WTC11 (cell line): ENCODE data around the gene CTNND2.

Source experiments
- ZNF396 ChIP-seq: fragments of 250-450 bp; sonication (Bioruptor Pico); IDR thresholded peaks from 2 replicates; pipeline ENCODE4 v1.8.0; 2021; ENCODE audit warnings: mild to moderate bottlenecking, moderate library complexity, borderline replicate concordance
- TF ChIP-seq, protein P1 (sequence below): sonication (generic); formaldehyde crosslinking; IDR thresholded peaks from 2 replicates; pipeline ENCODE4 v1.8.1; 2022; ENCODE audit warnings: low read depth, mild to moderate bottlenecking, moderate library complexity, missing genetic modification reagents, borderline replicate concordance
- TF ChIP-seq, protein P2 (sequence below): fragments of 200-600 bp; IDR thresholded peaks from 2 replicates; pipeline ENCODE4 v1.8.0; 2022; ENCODE audit warnings: antibody characterized with exemption
- TF ChIP-seq, protein P3 (sequence below): sonication (generic); formaldehyde crosslinking; IDR thresholded peaks from 2 replicates; pipeline ENCODE4 v1.8.1; 2023; ENCODE audit warnings: mild to moderate bottlenecking, missing genetic modification reagents
- TF ChIP-seq, protein P4 (sequence below): sonication (generic); formaldehyde crosslinking; IDR thresholded peaks from 2 replicates; pipeline ENCODE4 v1.8.1; 2022; ENCODE audit warnings: low read depth, missing genetic modification reagents, borderline replicate concordance

DNA sequence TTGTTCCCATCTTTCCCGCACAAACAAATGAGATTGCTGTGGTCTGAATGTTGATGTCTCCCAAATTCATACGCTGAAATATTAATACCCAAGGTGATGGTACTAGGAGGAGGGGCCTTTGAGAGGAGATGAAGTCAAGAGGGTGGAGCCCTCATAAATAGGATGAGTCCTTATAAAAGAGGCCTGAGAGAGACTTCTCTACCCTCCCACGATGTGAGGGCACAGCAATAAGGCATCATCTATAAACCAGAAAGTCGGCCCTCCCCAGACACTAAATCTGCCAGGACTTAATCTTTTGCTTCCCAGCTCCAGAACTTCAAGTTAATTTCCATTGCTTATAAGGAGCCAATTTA lies 170.4 kb downstream of the CTNND2 start:
- TF ChIP-seq, protein P1, sequence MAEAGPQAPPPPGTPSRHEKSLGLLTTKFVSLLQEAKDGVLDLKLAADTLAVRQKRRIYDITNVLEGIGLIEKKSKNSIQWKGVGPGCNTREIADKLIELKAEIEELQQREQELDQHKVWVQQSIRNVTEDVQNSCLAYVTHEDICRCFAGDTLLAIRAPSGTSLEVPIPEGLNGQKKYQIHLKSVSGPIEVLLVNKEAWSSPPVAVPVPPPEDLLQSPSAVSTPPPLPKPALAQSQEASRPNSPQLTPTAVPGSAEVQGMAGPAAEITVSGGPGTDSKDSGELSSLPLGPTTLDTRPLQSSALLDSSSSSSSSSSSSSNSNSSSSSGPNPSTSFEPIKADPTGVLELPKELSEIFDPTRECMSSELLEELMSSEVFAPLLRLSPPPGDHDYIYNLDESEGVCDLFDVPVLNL (CRISPR knock-in tag), result no peak
- TF ChIP-seq, protein P2, sequence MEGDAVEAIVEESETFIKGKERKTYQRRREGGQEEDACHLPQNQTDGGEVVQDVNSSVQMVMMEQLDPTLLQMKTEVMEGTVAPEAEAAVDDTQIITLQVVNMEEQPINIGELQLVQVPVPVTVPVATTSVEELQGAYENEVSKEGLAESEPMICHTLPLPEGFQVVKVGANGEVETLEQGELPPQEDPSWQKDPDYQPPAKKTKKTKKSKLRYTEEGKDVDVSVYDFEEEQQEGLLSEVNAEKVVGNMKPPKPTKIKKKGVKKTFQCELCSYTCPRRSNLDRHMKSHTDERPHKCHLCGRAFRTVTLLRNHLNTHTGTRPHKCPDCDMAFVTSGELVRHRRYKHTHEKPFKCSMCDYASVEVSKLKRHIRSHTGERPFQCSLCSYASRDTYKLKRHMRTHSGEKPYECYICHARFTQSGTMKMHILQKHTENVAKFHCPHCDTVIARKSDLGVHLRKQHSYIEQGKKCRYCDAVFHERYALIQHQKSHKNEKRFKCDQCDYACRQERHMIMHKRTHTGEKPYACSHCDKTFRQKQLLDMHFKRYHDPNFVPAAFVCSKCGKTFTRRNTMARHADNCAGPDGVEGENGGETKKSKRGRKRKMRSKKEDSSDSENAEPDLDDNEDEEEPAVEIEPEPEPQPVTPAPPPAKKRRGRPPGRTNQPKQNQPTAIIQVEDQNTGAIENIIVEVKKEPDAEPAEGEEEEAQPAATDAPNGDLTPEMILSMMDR, result no peak
- TF ChIP-seq, protein P3, sequence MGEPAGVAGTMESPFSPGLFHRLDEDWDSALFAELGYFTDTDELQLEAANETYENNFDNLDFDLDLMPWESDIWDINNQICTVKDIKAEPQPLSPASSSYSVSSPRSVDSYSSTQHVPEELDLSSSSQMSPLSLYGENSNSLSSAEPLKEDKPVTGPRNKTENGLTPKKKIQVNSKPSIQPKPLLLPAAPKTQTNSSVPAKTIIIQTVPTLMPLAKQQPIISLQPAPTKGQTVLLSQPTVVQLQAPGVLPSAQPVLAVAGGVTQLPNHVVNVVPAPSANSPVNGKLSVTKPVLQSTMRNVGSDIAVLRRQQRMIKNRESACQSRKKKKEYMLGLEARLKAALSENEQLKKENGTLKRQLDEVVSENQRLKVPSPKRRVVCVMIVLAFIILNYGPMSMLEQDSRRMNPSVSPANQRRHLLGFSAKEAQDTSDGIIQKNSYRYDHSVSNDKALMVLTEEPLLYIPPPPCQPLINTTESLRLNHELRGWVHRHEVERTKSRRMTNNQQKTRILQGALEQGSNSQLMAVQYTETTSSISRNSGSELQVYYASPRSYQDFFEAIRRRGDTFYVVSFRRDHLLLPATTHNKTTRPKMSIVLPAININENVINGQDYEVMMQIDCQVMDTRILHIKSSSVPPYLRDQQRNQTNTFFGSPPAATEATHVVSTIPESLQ (CRISPR knock-in tag), result no peak
- TF ChIP-seq, protein P4, sequence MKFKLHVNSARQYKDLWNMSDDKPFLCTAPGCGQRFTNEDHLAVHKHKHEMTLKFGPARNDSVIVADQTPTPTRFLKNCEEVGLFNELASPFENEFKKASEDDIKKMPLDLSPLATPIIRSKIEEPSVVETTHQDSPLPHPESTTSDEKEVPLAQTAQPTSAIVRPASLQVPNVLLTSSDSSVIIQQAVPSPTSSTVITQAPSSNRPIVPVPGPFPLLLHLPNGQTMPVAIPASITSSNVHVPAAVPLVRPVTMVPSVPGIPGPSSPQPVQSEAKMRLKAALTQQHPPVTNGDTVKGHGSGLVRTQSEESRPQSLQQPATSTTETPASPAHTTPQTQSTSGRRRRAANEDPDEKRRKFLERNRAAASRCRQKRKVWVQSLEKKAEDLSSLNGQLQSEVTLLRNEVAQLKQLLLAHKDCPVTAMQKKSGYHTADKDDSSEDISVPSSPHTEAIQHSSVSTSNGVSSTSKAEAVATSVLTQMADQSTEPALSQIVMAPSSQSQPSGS, result no peak
- TF ChIP-seq ZNF396, result no peak
